Keratinocyte (primary cell): ENCODE measurements around the gene AGA. TPM values are rescaled to one million over a fixed set of nuclear protein-coding genes. Genes with fewer than 3 reads are reported as not detected.

ENCODE experiments used
- DNase-seq: peaks from one replicate; pipeline ENCODE4 v3.0.0-alpha.2; 2011; ENCODE audit warnings: low read depth, missing footprints, low spot score
- FAIRE-seq: peaks from 2 replicates; lab custom pipeline; 2011; peaks lifted over from hg19 to GRCh38; lab: Jason Lieb, UNC
- H2AFZ ChIP-seq: 2 replicates; pipeline ENCODE4 v1.6.0; 2012; ENCODE audit warnings: low read length, control low read depth, inconsistent platforms; ENCODE audit not compliant: control insufficient read depth
- H3K27ac ChIP-seq: 2 replicates; pipeline ENCODE4 v1.5.1; 2011; ENCODE audit warnings: low read length; ENCODE audit not compliant: control insufficient read depth, insufficient read depth
- H3K27me3 ChIP-seq: 3 replicates; pipeline ENCODE4 v1.6.0; 2011; ENCODE audit warnings: low read length; ENCODE audit not compliant: control insufficient read depth, insufficient read depth; ENCODE audit errors: extremely low read depth
- H3K36me3 ChIP-seq, 2 experiments: 2 replicates in 1 of 2; 3 replicates in 1 of 2; pipeline ENCODE4 v1.5.1; 2011; ENCODE audit warnings: low read length in 2 of 2, mild to moderate bottlenecking in 1 of 2; ENCODE audit not compliant: control insufficient read depth in 2 of 2, insufficient read depth in 2 of 2; ENCODE audit errors: extremely low read depth in 1 of 2
- H3K4me1 ChIP-seq: 3 replicates; pipeline ENCODE4 v1.5.1; 2011; ENCODE audit warnings: low read length; ENCODE audit not compliant: control insufficient read depth, insufficient read depth; ENCODE audit errors: extremely low read depth
- H3K4me2 ChIP-seq: 3 replicates; pipeline ENCODE4 v1.6.0; 2011; ENCODE audit warnings: low read depth, low read length; ENCODE audit not compliant: control insufficient read depth, insufficient read depth; ENCODE audit errors: extremely low read depth
- H3K4me3 ChIP-seq, 3 experiments: fragments of 200-600 bp in 1 of 3; sonication (generic) in 1 of 3; 2 replicates in 2 of 3; 3 replicates in 1 of 3; pipeline ENCODE4 v1.5.1; 2011 to 2016; ENCODE audit warnings: low read length in 3 of 3, mild to moderate bottlenecking in 3 of 3, control low read depth in 2 of 3, inconsistent platforms in 1 of 3, low read depth in 1 of 3, mixed read lengths in 1 of 3, mixed run types in 1 of 3, moderate library complexity in 1 of 3; ENCODE audit not compliant: control insufficient read depth in 2 of 3, insufficient read depth in 2 of 3; ENCODE audit errors: extremely low read depth in 1 of 3
- H3K79me2 ChIP-seq: 2 replicates; pipeline ENCODE4 v1.6.0; 2012; ENCODE audit warnings: low read length; ENCODE audit not compliant: control insufficient read depth, insufficient read depth
- H3K9ac ChIP-seq: 3 replicates; pipeline ENCODE4 v1.6.0; 2011; ENCODE audit warnings: low read length; ENCODE audit not compliant: control insufficient read depth, insufficient read depth; ENCODE audit errors: extremely low read depth
- H3K9me1 ChIP-seq: 3 replicates; pipeline ENCODE4 v1.6.0; 2011; ENCODE audit warnings: low read length; ENCODE audit not compliant: control insufficient read depth, insufficient read depth; ENCODE audit errors: extremely low read depth
- H3K9me3 ChIP-seq: 2 replicates; pipeline ENCODE4 v1.5.1; 2012; ENCODE audit warnings: low read depth, low read length; ENCODE audit not compliant: control insufficient read depth
- H4K20me1 ChIP-seq: 3 replicates; pipeline ENCODE4 v1.6.0; 2011; ENCODE audit warnings: low read length; ENCODE audit not compliant: control insufficient read depth, insufficient read depth; ENCODE audit errors: extremely low read depth
- EZH2 ChIP-seq: IDR thresholded peaks from one replicate; pipeline ENCODE4 v1.6.1; 2012; ENCODE audit warnings: inconsistent platforms, mild to moderate bottlenecking, low read length, moderate library complexity
- dilution Hi-C: fragments of 300-500 bp; cut with MboI; formaldehyde crosslinking; loops from one replicate; pipeline ENCODE4 v1.7.0; 2020; ENCODE audit warnings: low sequenced_read_pairs; ENCODE audit not compliant: extremely low pct_ligation_motif_present
- polyA plus RNA-seq, 5 experiments: library from polyadenylated mRNA; depleted of rRNA in 3 of 5; stranded (reverse) in 3 of 5; stranded (forward) in 1 of 5; unstranded in 1 of 5; fragments of >200 nt; gene quantifications; 1 replicate in 1 of 5; 2 replicates in 3 of 5; 3 replicates in 1 of 5; pipeline versions ENCODE4 v1.2.1 to v1.2.3, GENCODE V29; 2011 to 2012; ENCODE audit warnings: missing spikeins in 2 of 5, low read depth in 1 of 5, low replicate concordance in 1 of 5
- TF ChIP-seq, protein P1 (sequence below), 3 experiments: IDR thresholded peaks in 1 of 3; conservative IDR thresholded peaks in 1 of 3; optimal IDR thresholded peaks in 1 of 3; 2 replicates in 2 of 3; 3 replicates in 1 of 3; pipeline versions ENCODE3 to v1.5.1; 2011; ENCODE audit warnings: low read length in 3 of 3, mild to moderate bottlenecking in 3 of 3, moderate library complexity in 2 of 3, control low read depth in 1 of 3, inconsistent platforms in 1 of 3; ENCODE audit not compliant: insufficient read depth in 2 of 3; ENCODE audit errors: extremely low read depth in 1 of 3

Gene AGA
- polyA plus RNA-seq, 1 donor (not counting 4 experiments of a cell fraction or from before 2014, with no cell fraction given): 16.7 TPM

DNA sequence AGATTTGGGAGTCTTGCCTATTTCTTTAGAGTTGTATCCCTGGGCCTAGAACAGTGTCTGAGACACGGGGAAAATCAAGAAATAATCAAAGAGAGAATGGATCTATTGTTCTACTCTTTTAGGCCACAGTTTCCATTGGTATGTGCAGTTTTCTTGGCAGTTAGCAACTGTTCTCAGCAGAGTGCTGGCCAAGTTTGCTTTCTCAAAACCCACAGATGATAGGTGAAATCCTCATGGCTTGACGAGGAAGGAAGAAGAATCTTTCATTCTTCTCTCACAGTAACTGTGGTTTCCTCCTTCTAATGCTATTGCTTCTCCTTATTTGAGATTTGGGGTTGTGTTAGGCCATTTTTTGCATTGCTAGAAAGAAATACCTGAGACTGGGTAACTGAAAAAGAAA is 42.2 kb downstream of the AGA start:
- H3K9me1 ChIP-seq: no peaks in the 10 kb centered on the region
- no peak overlapping the region for H3K4me2 ChIP-seq
- FAIRE-seq: no peak
- H3K27ac ChIP-seq: no peak overlapping the region
- DNase-seq: no peak
- H3K9me3 ChIP-seq: no peaks in the 10 kb centered on the region
- H3K4me3 ChIP-seq: no peak overlapping the region
- no peak overlapping the region for H2AFZ ChIP-seq
- TF ChIP-seq EZH2: no peak
- no peaks in the 10 kb centered on the region for H3K79me2 ChIP-seq
- no peak overlapping the region for H3K9ac ChIP-seq
- no peaks in the 10 kb centered on the region for H3K27me3 ChIP-seq
- H3K36me3 ChIP-seq: no peaks in the 10 kb centered on the region
- H4K20me1 ChIP-seq: no peaks in the 10 kb centered on the region
- dilution Hi-C loops: no loop called here
- no peaks in the 10 kb centered on the region for H3K4me1 ChIP-seq

DNA sequence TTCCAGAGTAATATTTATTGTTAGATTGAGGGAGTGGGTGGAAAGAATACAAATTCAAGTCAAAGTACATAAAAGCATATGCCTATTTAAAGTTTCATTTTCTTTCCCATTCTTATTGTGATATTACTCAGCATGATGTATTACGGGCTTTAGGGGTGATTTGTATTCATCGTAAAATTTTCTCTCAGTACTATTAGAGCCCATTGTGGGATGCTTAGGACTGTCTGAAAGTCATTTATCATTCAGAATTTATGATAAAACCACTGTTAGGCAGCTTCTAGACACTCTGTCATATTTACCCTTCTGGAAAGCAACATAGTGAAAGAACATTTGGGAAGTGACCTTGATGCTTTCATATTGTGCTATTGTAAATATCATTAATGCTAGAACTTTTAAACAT is 45.9 kb downstream of the AGA start:
- Histone ChIP-seq H3K4me2 (no peak overlapping the region), H3K27me3 (peaks cover under 1% of the 10 kb centered on the region), H4K20me1 (no peaks in the 10 kb centered on the region), H3K79me2 (no peaks in the 10 kb centered on the region), H3K27ac (no peak overlapping the region), H3K4me1 (no peaks in the 10 kb centered on the region), H3K36me3 (no peaks in the 10 kb centered on the region), H3K9ac (no peak overlapping the region), H3K9me3 (no peaks in the 10 kb centered on the region), H3K4me3 (no peak overlapping the region), H3K9me1 (no peaks in the 10 kb centered on the region), H2AFZ (no peak overlapping the region)
- FAIRE-seq: no peak
- TF ChIP-seq, protein P1, sequence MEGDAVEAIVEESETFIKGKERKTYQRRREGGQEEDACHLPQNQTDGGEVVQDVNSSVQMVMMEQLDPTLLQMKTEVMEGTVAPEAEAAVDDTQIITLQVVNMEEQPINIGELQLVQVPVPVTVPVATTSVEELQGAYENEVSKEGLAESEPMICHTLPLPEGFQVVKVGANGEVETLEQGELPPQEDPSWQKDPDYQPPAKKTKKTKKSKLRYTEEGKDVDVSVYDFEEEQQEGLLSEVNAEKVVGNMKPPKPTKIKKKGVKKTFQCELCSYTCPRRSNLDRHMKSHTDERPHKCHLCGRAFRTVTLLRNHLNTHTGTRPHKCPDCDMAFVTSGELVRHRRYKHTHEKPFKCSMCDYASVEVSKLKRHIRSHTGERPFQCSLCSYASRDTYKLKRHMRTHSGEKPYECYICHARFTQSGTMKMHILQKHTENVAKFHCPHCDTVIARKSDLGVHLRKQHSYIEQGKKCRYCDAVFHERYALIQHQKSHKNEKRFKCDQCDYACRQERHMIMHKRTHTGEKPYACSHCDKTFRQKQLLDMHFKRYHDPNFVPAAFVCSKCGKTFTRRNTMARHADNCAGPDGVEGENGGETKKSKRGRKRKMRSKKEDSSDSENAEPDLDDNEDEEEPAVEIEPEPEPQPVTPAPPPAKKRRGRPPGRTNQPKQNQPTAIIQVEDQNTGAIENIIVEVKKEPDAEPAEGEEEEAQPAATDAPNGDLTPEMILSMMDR (optimal IDR thresholded peaks at IDR 0.05 in 1 of 3, IDR thresholded peaks at IDR 0.05 in 1 of 3, conservative IDR thresholded peaks at IDR 0.05 in 1 of 3; ENCODE audit: extremely low read depth in 1 of 3, insufficient read depth in 2 of 3, low read length in 3 of 3): no peak
- TF ChIP-seq EZH2: no peak
- dilution Hi-C loops: no loop called here
- DNase-seq: no peak

DNA sequence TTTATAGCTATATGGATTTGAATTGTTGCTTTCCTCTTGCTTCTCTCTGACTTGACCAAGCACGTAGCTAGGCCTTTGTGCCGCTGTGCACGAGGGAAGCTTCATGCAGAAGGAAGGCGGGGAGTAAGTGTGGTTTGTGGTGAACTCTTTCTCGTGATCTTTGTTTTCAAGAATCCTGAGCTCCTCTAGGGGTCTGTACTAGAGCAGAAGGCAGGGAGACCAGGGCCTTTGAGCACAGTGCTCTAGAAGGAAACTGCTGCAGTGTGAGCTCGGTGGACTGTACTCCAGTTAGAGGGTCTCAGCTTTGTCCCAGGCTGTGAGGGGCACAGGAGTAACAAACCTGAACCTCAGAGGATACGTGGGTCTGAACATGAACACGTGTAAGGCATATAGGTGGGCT is 49.0 kb downstream of the AGA start:
- H3K4me3 ChIP-seq: no peak overlapping the region
- H3K27ac ChIP-seq: no peak overlapping the region
- H3K9me3 ChIP-seq: no peaks in the 10 kb centered on the region
- H2AFZ ChIP-seq: no peak overlapping the region
- no peak overlapping the region for H3K9ac ChIP-seq
- no peaks in the 10 kb centered on the region for H3K9me1 ChIP-seq
- no peaks in the 10 kb centered on the region for H3K36me3 ChIP-seq
- H3K79me2 ChIP-seq: no peaks in the 10 kb centered on the region
- DNase-seq (no peak), FAIRE-seq (no peak)
- H3K27me3 ChIP-seq: peaks cover 3% of the 10 kb centered on the region
- dilution Hi-C loops: no loop called here
- H3K4me2 ChIP-seq: no peak overlapping the region
- TF ChIP-seq EZH2: no peak
- TF ChIP-seq, protein P1 (optimal IDR thresholded peaks at IDR 0.05 in 1 of 3, IDR thresholded peaks at IDR 0.05 in 1 of 3, conservative IDR thresholded peaks at IDR 0.05 in 1 of 3; ENCODE audit: extremely low read depth in 1 of 3, insufficient read depth in 2 of 3, low read length in 3 of 3): no peak
- H4K20me1 ChIP-seq: no peaks in the 10 kb centered on the region
- no peaks in the 10 kb centered on the region for H3K4me1 ChIP-seq
